GM10248 (cell line): Measurements from ENCODE around the gene CFAP54.
A peak's percentile ranks its signal among the peaks of the same experiment; 100 is the strongest.
"Not testable (repeated sequence)": the region's sequence is repeated elsewhere in the genome, so short reads cannot be mapped to it uniquely, and the experiment has no call there.

ENCODE experiments used
- CTCF ChIA-PET: fragments of 300-600 bp; sonication (Branson Sonifier 250); formaldehyde crosslinking; extraction: SDS; loops from one replicate; lab custom pipeline; 2021; ENCODE audit warnings: antibody characterized with exemption; lab: Yijun Ruan, JAX
- POLR2A ChIA-PET: fragments of 350-650 bp; sonication (Branson Sonifier 250); formaldehyde crosslinking; extraction: SDS; loops from one replicate; lab custom pipeline; 2020; ENCODE audit warnings: antibody characterized with exemption; lab: Yijun Ruan, JAX
- DNase-seq: peaks from one replicate; pipeline ENCODE4 v3.0.0; 2012; ENCODE audit errors: extremely low spot score
- TF ChIP-seq, protein P1 (sequence below): IDR thresholded peaks from 2 replicates; pipeline ENCODE4 v1.5.1; 2012; ENCODE audit warnings: mild to moderate bottlenecking, low read depth; ENCODE audit errors: extremely low read depth, missing control alignments, control extremely low read depth

Gene CFAP54

DNA sequence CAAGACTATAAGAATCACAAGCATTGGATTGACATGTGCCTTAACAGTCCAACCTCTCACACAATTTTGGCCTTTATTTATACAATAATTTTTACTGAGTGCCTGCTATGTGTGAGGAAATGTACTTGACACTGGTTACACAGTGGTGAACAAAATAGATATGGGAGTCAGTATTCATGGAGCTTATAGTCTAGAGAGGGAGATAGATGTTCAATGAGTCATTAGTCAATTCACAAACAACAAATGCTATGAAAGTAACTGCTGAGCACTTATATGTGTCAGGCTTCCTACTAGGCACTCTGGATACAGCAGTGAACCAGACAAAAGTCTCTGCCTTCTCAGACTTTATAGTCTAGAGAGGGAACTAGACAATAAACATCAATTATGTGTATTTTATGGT lies 3.7 kb downstream of the CFAP54 start:
- TF ChIP-seq, protein P1, sequence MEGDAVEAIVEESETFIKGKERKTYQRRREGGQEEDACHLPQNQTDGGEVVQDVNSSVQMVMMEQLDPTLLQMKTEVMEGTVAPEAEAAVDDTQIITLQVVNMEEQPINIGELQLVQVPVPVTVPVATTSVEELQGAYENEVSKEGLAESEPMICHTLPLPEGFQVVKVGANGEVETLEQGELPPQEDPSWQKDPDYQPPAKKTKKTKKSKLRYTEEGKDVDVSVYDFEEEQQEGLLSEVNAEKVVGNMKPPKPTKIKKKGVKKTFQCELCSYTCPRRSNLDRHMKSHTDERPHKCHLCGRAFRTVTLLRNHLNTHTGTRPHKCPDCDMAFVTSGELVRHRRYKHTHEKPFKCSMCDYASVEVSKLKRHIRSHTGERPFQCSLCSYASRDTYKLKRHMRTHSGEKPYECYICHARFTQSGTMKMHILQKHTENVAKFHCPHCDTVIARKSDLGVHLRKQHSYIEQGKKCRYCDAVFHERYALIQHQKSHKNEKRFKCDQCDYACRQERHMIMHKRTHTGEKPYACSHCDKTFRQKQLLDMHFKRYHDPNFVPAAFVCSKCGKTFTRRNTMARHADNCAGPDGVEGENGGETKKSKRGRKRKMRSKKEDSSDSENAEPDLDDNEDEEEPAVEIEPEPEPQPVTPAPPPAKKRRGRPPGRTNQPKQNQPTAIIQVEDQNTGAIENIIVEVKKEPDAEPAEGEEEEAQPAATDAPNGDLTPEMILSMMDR = no peak
- POLR2A ChIA-PET = no interaction called here
- no peak for DNase-seq
- CTCF ChIA-PET = interaction anchor here (2.2 kb wide), 1 partner anchor 11 kb away, joined by 6 read pairs; no protein-coding TSS in a partner anchor

DNA sequence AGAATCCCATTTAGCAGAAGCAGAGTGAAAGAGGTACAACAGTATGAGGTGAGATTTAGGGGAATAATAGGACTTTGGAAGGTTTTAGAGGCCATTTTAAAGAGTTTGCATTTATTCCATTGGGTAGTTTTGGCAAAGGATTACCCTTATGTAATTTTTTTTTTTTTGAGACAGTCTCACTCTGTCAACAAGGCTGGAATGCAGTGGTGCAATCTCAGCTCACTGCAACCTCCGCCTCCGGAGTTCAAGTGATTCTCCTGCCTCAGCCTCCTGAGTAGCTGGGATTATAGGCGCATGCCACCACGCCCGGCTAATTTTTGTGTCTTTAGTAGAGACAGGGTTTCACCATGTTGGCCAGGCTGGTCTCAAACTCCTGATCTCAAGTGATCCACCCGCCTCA lies 4.8 kb downstream of the CFAP54 start:
- CTCF ChIA-PET = interaction anchor here (2.2 kb wide), 1 partner anchor 10 kb away, joined by 6 read pairs; no protein-coding TSS in a partner anchor
- DNase-seq, POLR2A ChIA-PET: not testable (repeated sequence)

DNA sequence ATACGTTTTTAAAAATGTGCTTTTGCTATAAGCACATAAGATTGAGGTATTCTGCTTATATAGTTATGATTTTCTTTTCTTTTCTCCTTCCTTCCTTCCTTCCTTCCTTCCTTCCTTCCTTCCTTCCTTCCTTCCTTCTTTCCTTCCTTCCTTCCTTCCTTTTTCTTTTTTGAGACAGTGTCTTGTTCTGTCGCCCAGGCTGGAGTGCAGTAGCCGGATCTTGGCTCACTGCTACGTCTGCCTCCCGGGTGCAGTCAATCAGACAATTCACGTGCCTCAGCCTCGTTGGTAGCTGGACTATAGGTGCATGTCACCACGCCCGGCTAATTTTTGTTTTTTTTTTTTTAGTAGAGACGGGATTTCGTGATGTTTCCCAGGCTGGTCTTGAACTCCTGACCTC lies 5.8 kb downstream of the CFAP54 start:
- no peak for DNase-seq
- ChIA-PET POLR2A (no interaction called here), CTCF (no interaction called here)
- TF ChIP-seq, protein P1 = no peak

DNA sequence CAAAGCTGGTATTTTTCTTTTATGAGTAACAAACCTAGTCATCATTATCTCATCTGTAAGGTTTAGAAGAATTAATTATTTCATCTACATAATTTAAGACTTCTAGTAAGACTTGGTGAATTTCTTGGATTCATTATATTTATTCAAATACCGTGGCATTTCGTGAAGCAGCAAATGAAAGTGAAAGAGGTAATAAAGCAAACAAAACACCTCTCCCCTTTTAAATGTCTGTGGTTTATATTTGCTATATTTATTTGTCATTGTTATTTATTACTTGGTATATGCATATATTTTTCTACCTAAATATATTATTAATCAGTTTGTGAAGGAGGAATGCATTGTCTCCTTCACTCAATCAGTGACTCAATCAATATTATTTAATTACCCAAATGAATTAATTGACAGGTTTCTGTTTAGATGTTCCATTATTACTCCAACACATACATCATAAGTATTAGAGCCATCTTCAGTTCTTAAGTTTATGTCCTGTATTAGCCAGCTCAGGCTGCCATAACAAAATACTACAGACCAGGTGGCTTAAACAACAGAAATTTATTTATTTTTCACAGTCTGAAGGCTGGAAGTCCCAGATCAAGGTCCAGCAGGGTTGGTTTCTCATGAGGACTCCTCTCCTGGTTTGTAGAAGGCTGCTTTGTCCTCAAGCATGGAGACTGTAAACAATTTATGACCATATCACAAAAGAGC lies 6.6 kb downstream of the CFAP54 start:
- CTCF ChIA-PET = interaction anchor here (1.9 kb wide), 1 partner anchor 21 kb away, joined by 12 read pairs; no protein-coding TSS in a partner anchor
- POLR2A ChIA-PET = no interaction called here
- peak; percentile 30 for DNase-seq
- TF ChIP-seq, protein P1 = no peak

DNA sequence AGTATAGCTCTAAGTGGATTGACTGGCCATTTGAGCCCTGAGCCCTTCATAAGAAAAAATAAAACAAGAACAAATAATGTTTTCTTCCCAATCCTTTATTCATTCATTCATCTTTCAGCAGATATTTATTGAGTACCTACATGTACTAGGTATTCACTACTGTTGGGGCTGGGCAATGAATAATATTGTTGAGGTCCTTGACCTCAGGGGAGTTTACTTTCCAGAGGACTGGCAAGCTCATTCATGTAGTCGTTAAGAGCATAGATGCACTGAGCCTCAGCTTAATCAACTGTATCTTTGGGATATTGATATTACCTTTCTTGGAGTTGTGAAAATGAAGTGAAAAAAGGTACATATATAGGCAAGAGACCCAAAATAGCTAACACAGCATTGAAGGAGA lies 7.6 kb downstream of the CFAP54 start:
- ChIA-PET POLR2A (no interaction called here), CTCF (interaction anchor here (1.9 kb wide), 2 partner anchors 7 to 20 kb away, joined by 8 to 12 read pairs; partner anchors contain the start of gene CFAP54)
- TF ChIP-seq, protein P1 = no peak
- no peak for DNase-seq

DNA sequence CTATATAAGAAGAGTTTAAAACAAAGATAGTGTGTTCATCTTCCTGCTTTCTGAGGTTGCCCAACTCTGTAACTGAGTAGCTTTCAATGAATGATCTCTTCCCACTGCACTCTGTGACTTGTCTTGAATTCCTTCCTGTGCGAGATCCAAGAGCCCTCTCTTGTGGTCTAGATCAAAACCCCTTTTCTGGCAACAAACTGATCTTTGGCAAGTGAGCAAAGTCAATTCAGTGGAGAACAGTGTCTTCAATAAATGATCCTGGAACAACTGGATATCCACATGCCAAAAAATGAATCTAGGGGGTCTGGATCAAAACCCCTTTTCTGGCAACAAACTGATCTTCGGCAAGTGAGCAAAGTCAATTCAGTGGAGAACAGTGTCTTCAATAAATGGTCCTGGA lies 8.5 kb downstream of the CFAP54 start:
- TF ChIP-seq, protein P1 = no peak
- POLR2A ChIA-PET = no interaction called here
- no peak for DNase-seq
- CTCF ChIA-PET = interaction anchor here (1.9 kb wide), 2 partner anchors 8 to 19 kb away, joined by 8 to 12 read pairs; partner anchors contain the start of gene CFAP54

DNA sequence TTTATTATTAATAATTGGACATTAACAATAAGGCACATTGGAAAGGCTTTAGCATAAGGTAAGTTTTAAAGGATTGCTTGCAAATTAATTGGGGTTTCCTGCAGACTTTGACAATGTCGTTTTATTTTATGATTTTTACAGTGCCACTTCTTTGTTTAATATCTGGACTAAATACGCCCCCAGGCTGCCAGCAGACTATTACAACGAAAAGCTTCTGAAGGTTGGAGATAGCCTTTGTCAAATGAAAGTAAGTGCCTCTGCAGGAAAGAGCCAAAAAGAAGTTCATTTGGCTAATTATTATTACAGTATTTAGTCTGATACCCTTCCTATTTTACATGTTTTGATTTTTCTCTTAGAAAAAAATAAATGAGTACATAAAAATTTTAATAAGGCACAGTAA lies 11.3 kb downstream of the CFAP54 start:
- TF ChIP-seq, protein P1 = peak; percentile 16
- DNase-seq = no peak
- ChIA-PET POLR2A (no interaction called here), CTCF (interaction anchor here (2.0 to 2.6 kb wide), 2 partner anchors 11 to 15 kb away, joined by 8 to 13 read pairs; partner anchors contain the start of gene CFAP54)
